ENCODE results near the gene PLD3. TPM values are rescaled to one million over a fixed set of nuclear protein-coding genes. Genes with fewer than 3 reads are reported as not detected.
A peak's percentile ranks its signal among the peaks of the same experiment; 100 is the strongest.
"Not testable (repeated sequence)": the region's sequence is repeated elsewhere in the genome, so short reads cannot be mapped to it uniquely, and the experiment has no call there.

PLD3 gene
- total and polyA plus RNA-seq, 3 experiments from 2014 or later, result 48.2 to 73.6 (median 53.0) TPM

DNA sequence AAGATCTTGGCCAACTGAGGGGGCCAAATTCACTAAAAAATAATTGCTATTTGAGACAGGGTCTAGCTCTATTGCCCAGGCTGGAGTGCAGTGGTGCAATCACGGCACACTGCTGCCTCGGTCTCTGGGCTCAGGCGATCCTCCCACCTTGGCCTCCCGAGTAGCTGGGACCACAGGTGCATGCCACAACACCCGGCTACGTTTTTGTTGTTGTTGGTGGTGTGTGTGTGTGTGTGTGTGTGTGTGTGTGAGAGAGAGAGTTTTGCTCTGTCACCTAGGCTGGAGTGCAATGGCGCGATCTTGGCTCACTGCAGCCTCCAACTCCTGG lies 60.1 kb downstream of the PLD3 start:
- H3K4me3 Mint-ChIP-seq; DNase-seq; H3K4me3 ChIP-seq (ENCODE audit: low read length); H3K27ac Mint-ChIP-seq; H3K36me3 ChIP-seq (ENCODE audit: insufficient read depth, low read length); H3K27me3 Mint-ChIP-seq; H3K36me3 Mint-ChIP-seq; H3K9me3 ChIP-seq (ENCODE audit: low read length); H3K9me3 Mint-ChIP-seq; H3K27me3 ChIP-seq (ENCODE audit: insufficient read depth, low read length, poor library complexity, severe bottlenecking); POLR2A ChIA-PET; H3K4me1 ChIP-seq (ENCODE audit: insufficient read depth, low read length); H3K27ac ChIP-seq (ENCODE audit: low read depth, low read length): not testable (repeated sequence)
- CTCF ChIA-PET, result interaction anchor here (1.4 to 2.1 kb wide), 2 partner anchors 12 to 14 kb away, joined by 5 to 10 read pairs; no protein-coding TSS in a partner anchor
- H3K4me1 Mint-ChIP-seq, result peaks cover 3 to 14% (median 14%) of the 10 kb centered on the region in 3 donors

DNA sequence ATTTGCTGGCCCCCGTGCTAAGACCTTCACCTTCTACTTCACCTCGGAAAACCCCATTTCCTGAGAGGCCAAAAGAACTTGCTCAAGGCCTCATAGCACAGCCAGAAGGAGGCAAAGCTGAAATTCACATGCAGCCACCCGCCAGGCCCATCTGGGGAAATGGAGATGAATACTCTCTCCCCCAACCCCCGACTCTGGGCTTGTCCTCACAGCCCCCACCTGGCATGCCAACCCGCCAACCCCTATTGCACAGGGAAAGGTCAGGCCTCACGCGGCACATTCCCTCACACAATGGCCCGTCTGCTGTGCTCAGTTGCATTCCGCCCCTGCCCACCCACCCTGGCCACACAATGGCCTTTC lies 61.5 kb downstream of the PLD3 start:
- ChIA-PET CTCF (no interaction called here), POLR2A (no interaction called here)
- Mint-ChIP-seq H3K9me3 (no peaks in the 10 kb centered on the region), H3K4me1 (peaks cover 3 to 9% (median 7%) of the 10 kb centered on the region in 3 donors), H3K4me3 (no peak overlapping the region), H3K36me3 (peaks cover 0 to 1% (median 0%) of the 10 kb centered on the region in 3 donors), H3K27ac (no peak overlapping the region), H3K27me3 (peaks cover 0 to 2% of the 10 kb centered on the region in 2 donors)
- Histone ChIP-seq H3K36me3 (ENCODE audit: insufficient read depth, low read length) (no peaks in the 10 kb centered on the region), H3K27me3 (ENCODE audit: insufficient read depth, low read length, poor library complexity, severe bottlenecking) (no peaks in the 10 kb centered on the region), H3K4me1 (ENCODE audit: insufficient read depth, low read length) (no peaks in the 10 kb centered on the region), H3K4me3 (ENCODE audit: low read length) (no peak overlapping the region), H3K9me3 (ENCODE audit: low read length) (no peaks in the 10 kb centered on the region), H3K27ac (ENCODE audit: low read depth, low read length) (no peak overlapping the region)
- DNase-seq, result no peak

DNA sequence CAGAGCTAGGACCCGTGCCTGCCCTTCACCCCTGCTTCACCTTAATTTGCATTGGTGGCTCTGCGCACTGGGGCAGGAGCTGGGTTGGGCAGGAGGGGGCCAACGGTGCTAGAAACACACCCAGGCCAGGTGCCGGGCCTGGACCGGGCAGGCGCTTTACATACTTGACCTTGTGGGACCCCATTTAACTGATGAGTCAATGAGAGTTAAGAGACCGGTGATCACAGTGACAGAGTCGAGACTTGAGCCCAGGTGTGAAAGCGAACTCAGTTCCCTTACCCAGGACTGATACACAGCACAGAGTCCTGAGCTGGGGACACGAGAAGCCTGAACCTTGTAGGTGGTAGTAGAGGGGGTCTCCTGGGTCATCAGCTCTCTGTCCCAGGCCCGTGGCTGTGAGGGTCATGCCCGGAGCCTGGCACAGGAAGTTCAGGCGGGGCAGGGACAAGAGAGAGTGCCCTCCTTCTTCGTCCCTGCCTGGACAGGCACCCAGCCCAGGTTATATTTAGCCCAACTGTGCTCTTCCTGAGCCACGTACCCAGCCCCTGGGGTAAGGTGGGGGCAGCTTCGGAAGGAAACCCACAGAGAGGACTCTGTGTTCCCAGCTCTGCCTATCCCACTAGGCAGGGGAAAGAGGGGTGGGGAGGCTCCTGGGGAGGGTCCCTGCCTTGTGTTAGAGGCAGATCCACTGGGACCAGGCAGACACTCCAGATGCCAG lies 62.8 kb downstream of the PLD3 start:
- Mint-ChIP-seq H3K36me3 (no peaks in the 10 kb centered on the region), H3K27ac (no peak overlapping the region), H3K27me3 (peaks cover 0 to 2% of the 10 kb centered on the region in 2 donors), H3K4me1 (peaks cover 3 to 7% (median 4%) of the 10 kb centered on the region in 3 donors), H3K4me3 (no peak overlapping the region), H3K9me3 (no peaks in the 10 kb centered on the region)
- H3K36me3 ChIP-seq (ENCODE audit: insufficient read depth, low read length), result no peaks in the 10 kb centered on the region
- H3K4me3 ChIP-seq (ENCODE audit: low read length), result no peak overlapping the region
- H3K9me3 ChIP-seq (ENCODE audit: low read length), result no peaks in the 10 kb centered on the region
- ChIA-PET POLR2A (no interaction called here), CTCF (interaction anchor here (0.9 to 1.2 kb wide), 3 partner anchors 9 to 106 kb away, joined by 3 to 8 read pairs (median 3); no protein-coding TSS in a partner anchor)
- DNase-seq, result no peak
- H3K4me1 ChIP-seq (ENCODE audit: insufficient read depth, low read length), result no peaks in the 10 kb centered on the region
- no peaks in the 10 kb centered on the region for H3K27me3 ChIP-seq (ENCODE audit: insufficient read depth, low read length, poor library complexity, severe bottlenecking)
- H3K27ac ChIP-seq (ENCODE audit: low read depth, low read length), result no peak overlapping the region

DNA sequence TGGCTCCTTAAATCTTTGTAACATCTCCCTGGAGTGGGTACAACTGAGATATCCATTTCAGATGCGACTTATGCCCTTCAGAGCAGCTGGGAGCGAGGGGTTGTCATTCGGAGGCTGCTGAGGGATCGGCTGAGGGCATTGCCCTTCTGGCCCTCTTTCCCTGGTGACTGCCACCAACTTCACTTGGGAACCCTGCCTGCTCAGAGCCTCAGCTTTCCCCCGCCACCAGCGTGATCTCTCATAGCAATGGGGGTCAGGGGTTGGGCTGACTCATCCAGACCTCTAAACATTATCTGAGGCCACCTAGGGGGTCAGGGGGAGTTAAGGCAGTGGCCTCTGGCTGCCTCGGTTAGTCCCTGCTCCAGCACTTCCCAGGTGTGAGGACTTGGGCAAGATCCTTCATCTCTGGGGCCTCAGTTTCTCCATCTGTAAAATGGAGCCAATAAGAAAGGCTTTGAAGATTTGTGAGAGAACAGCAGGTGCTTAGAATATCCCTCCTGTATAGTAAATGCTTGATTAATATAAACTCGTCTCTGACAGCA lies 63.5 kb downstream of the PLD3 start:
- DNase-seq, result no peak
- Mint-ChIP-seq H3K27me3 (peaks cover 0 to 2% of the 10 kb centered on the region in 2 donors), H3K9me3 (no peaks in the 10 kb centered on the region), H3K27ac (no peak overlapping the region), H3K4me3 (no peak overlapping the region), H3K4me1 (peaks cover 5 to 10% (median 7%) of the 10 kb centered on the region in 3 donors), H3K36me3 (no peaks in the 10 kb centered on the region)
- ChIA-PET POLR2A (no interaction called here), CTCF (interaction anchor here (1.0 to 1.3 kb wide), 4 partner anchors 9 to 54 kb away, joined by 3 to 5 read pairs (median 3); partner anchors contain the start of gene BLVRB)
- Histone ChIP-seq H3K36me3 (ENCODE audit: insufficient read depth, low read length) (no peaks in the 10 kb centered on the region), H3K4me3 (ENCODE audit: low read length) (no peak overlapping the region), H3K9me3 (ENCODE audit: low read length) (no peaks in the 10 kb centered on the region), H3K27me3 (ENCODE audit: insufficient read depth, low read length, poor library complexity, severe bottlenecking) (no peaks in the 10 kb centered on the region), H3K4me1 (ENCODE audit: insufficient read depth, low read length) (no peaks in the 10 kb centered on the region), H3K27ac (ENCODE audit: low read depth, low read length) (no peak overlapping the region)

DNA sequence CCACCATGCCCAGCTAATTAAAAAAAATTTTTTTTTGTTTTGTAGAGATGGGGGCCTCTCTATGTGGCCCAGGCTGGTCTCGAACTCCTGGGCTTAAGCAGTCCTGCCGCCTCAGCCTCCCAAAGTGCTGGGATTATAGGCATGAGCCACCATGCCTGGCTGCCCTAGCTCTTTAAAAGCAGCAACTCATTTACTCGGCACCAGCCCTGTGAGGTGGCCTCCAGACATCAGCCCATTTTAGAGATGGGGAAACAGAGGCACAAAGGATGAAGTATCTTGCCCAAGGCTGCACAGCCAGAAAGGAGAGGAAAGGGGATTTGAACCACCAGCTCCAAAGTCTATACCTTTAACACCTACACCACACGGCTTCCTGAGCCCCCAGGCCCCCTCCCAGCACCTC lies 64.4 kb downstream of the PLD3 start:
- H3K4me3 Mint-ChIP-seq, result no peak overlapping the region
- Histone ChIP-seq H3K36me3 (ENCODE audit: insufficient read depth, low read length) (no peaks in the 10 kb centered on the region), H3K27ac (ENCODE audit: low read depth, low read length) (no peak overlapping the region), H3K4me1 (ENCODE audit: insufficient read depth, low read length) (no peaks in the 10 kb centered on the region), H3K4me3 (ENCODE audit: low read length) (no peak overlapping the region), H3K27me3 (ENCODE audit: insufficient read depth, low read length, poor library complexity, severe bottlenecking) (no peaks in the 10 kb centered on the region), H3K9me3 (ENCODE audit: low read length) (no peaks in the 10 kb centered on the region)
- peaks cover 7 to 11% (median 9%) of the 10 kb centered on the region in 3 donors for H3K4me1 Mint-ChIP-seq
- peaks cover 0 to 2% of the 10 kb centered on the region in 2 donors for H3K27me3 Mint-ChIP-seq
- ChIA-PET POLR2A (interaction anchor here (0.5 kb wide), 1 partner anchor 412 kb away, joined by 4 read pairs; no protein-coding TSS in a partner anchor), CTCF (interaction anchor here (1.0 to 1.3 kb wide), 4 partner anchors 8 to 53 kb away, joined by 3 to 5 read pairs (median 3); partner anchors contain the start of gene BLVRB)
- no peaks in the 10 kb centered on the region for H3K36me3 Mint-ChIP-seq
- no peaks in the 10 kb centered on the region for H3K9me3 Mint-ChIP-seq
- H3K27ac Mint-ChIP-seq, result no peak overlapping the region
- no peak for DNase-seq

DNA sequence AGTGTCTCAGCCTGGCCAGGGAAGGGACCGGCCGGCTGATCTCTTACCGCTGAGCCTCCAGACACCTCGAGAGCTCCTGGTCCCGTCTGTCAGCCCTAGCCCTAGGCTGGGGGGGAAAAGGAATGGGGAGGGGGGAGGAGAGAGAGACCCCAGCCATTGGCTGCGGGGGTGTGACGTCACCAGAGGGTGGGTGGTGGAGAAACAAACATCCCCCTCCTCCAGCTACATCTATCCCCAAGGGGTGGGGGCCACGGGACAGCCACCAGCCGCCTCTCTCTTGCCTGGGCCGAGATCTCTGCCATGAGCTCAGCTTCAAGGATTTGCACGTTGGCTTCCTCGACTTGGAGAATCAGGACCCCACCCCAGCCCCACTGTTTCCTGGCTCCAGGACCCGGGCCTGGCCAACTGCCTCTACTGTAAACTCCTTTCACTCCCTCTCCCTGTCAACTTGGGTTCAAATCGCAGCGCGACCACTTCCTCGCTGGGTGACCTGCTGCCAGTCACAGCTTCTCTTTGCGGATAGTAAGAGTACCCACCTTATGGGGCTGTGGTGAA lies 64.9 kb downstream of the PLD3 start, which contains the start of gene PRX:
PRX (minus strand) TSS at position 88 of the 555 bp plus-strand sequence. CDS start 5,446 bp downstream, outside the sequence.
- Histone ChIP-seq H3K27ac (ENCODE audit: low read depth, low read length) (no peak within 1 kb of the TSS), H3K9me3 (ENCODE audit: low read length) (no peaks in the 10 kb centered on the region), H3K27me3 (ENCODE audit: insufficient read depth, low read length, poor library complexity, severe bottlenecking) (no peaks in the 10 kb centered on the region), H3K36me3 (ENCODE audit: insufficient read depth, low read length) (no peaks in the 10 kb centered on the region), H3K4me3 (ENCODE audit: low read length) (no peak within 1 kb of the TSS), H3K4me1 (ENCODE audit: insufficient read depth, low read length) (no peaks in the 10 kb centered on the region)
- H3K9me3 Mint-ChIP-seq, result no peaks in the 10 kb centered on the region
- peak within 1 kb of the TSS in 1 of 8 donors; percentile 29 for H3K27ac Mint-ChIP-seq
- H3K36me3 Mint-ChIP-seq, result no peaks in the 10 kb centered on the region
- peaks cover 8 to 10% (median 9%) of the 10 kb centered on the region in 3 donors for H3K4me1 Mint-ChIP-seq
- CTCF ChIA-PET, result interaction anchor here (1.2 to 1.3 kb wide), 2 partner anchors 11 to 52 kb away, joined by 3 read pairs; partner anchors contain the start of gene BLVRB
- peaks cover 0 to 3% of the 10 kb centered on the region in 2 donors for H3K27me3 Mint-ChIP-seq
- POLR2A ChIA-PET, result no interaction called here
- DNase-seq, result no peak
- peak within 1 kb of the TSS in 2 of 7 donors; percentile 47 to 48 for H3K4me3 Mint-ChIP-seq

DNA sequence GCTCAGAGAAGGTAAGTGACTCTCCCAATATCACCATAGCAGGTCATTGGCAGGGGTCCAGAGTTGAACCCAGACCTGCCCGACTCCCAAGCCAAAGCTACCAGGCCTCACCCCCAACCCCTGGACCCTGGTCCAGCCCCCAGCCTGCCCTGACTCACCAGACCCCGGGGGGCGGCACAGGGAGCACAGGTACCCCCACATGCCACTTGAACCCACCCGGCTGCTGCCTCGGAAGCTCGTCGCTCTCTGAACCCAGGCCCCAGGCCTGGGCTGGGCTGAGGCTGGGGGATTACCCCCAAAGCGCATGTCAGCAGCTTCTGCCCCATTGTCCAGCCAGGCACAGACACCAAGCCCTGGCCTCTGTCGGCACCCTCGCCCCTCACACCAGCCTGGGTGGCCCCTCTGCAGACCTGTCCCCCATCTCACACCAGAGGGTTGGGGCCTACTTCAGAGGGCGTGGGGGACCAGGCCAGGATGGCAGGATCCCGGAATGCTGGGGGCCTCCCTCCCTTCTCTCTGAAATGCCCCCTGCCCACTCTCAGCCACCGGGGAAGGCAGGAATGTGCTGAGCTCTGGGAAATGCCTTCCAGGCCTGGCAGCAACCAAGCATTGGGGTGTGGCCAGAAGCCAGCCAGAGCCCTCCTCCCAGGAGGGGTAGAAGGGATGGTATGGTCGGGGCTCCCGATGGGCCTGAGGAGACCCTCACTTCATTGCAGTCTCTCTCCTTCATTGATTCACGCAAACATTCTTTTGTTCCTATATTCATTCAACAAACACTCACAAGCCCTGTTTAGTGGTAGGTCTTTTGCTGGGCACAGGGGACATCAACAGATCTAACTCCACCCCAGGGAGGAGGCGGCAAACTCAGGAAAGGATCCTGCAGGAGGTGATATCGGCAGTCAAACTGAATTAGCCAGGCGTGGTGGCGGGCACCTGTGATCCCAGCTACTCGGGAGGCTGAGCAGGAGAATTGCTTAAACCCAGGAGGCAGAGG lies 66.3 kb downstream of the PLD3 start:
- no peak for DNase-seq
- Mint-ChIP-seq H3K4me3 (no peak overlapping the region), H3K36me3 (no peaks in the 10 kb centered on the region), H3K27ac (peak overlapping the region in 2 of 8 donors; percentile 72 to 82), H3K27me3 (peaks cover 0 to 3% of the 10 kb centered on the region in 2 donors), H3K9me3 (no peaks in the 10 kb centered on the region), H3K4me1 (peaks cover 9 to 12% (median 10%) of the 10 kb centered on the region in 3 donors)
- Histone ChIP-seq H3K27ac (ENCODE audit: low read depth, low read length) (no peak overlapping the region), H3K36me3 (ENCODE audit: insufficient read depth, low read length) (no peaks in the 10 kb centered on the region), H3K27me3 (ENCODE audit: insufficient read depth, low read length, poor library complexity, severe bottlenecking) (no peaks in the 10 kb centered on the region), H3K9me3 (ENCODE audit: low read length) (no peaks in the 10 kb centered on the region), H3K4me3 (ENCODE audit: low read length) (no peak overlapping the region), H3K4me1 (ENCODE audit: insufficient read depth, low read length) (no peaks in the 10 kb centered on the region)
- CTCF ChIA-PET, result interaction anchor here (1.0 kb wide), 1 partner anchor 11 kb away, joined by 4 read pairs; the partner anchor contains the start of gene SERTAD1
- POLR2A ChIA-PET, result interaction anchor here (0.9 kb wide), 1 partner anchor 27 kb away, joined by 3 read pairs; no protein-coding TSS in a partner anchor

Measured in CD8-positive, alpha-beta memory T cell (primary cell).